ENCODE measurements around the gene PCLO. TPM values are rescaled to one million over a fixed set of nuclear protein-coding genes. Genes with fewer than 3 reads are reported as not detected.

The PCLO gene
- total RNA-seq, 1 experiment from 2014 or later, result 4.1 TPM

GRCh38 chr7:83058667-83059066 lies 104.0 kb downstream of the PCLO start:
- H3K36me3 Mint-ChIP-seq (ENCODE audit: insufficient read depth, unreplicated experiment), result no peaks in the 10 kb centered on the region

GRCh38 chr7:83055197-83055596 lies 107.5 kb downstream of the PCLO start:
- ChIA-PET POLR2A (no interaction called here), CTCF (no interaction called here)
- Mint-ChIP-seq H3K27me3 (ENCODE audit: insufficient read depth, unreplicated experiment) (peaks cover 3% of the 10 kb centered on the region), H3K9me3 (ENCODE audit: unreplicated experiment) (no peaks in the 10 kb centered on the region), H3K36me3 (ENCODE audit: insufficient read depth, unreplicated experiment) (no peaks in the 10 kb centered on the region), H3K4me1 (ENCODE audit: low read depth, unreplicated experiment) (no peaks in the 10 kb centered on the region), H3K4me3 (ENCODE audit: unreplicated experiment) (no peak overlapping the region), H3K27ac (ENCODE audit: unreplicated experiment) (no peak overlapping the region)
- no peaks in the 10 kb centered on the region for H3K27me3 ChIP-seq (replicated peaks; ENCODE audit: control insufficient read depth, insufficient read depth, low read length)
- H3K36me3 ChIP-seq (ENCODE audit: control insufficient read depth, insufficient read depth, low read length), result no peaks in the 10 kb centered on the region
- no peak for DNase-seq
- TF ChIP-seq CTCF (IDR thresholded peaks at IDR 0.05; ENCODE audit: insufficient read depth in 1 of 2, low read depth in 1 of 2, low read length in 1 of 2, severe bottlenecking in 1 of 2, unreplicated experiment in 1 of 2), result no peak
- no TSS peak for BruUV-seq (replicated peaks)
- H3K4me3 ChIP-seq (ENCODE audit: low read depth, low read length), result no peak overlapping the region
- intact Hi-C loops (cut with micrococcal nuclease; ENCODE audit: unreplicated experiment), result no loop called here
- no peaks in the 10 kb centered on the region for H3K9me3 ChIP-seq
- H3K4me1 ChIP-seq, result no peaks in the 10 kb centered on the region

More at GRCh38 chr7:83058667-83059066, 104.0 kb downstream of the PCLO start:
- no peaks in the 10 kb centered on the region for H3K36me3 ChIP-seq (ENCODE audit: control insufficient read depth, insufficient read depth, low read length)
- ChIA-PET CTCF (no interaction called here), POLR2A (no interaction called here)
- no peaks in the 10 kb centered on the region for H3K27me3 ChIP-seq (replicated peaks; ENCODE audit: control insufficient read depth, insufficient read depth, low read length)
- no peak for DNase-seq
- no peaks in the 10 kb centered on the region for H3K9me3 ChIP-seq
- H3K4me3 ChIP-seq (ENCODE audit: low read depth, low read length), result no peak overlapping the region
- Mint-ChIP-seq H3K27me3 (ENCODE audit: insufficient read depth, unreplicated experiment) (no peaks in the 10 kb centered on the region), H3K9me3 (ENCODE audit: unreplicated experiment) (no peaks in the 10 kb centered on the region), H3K4me3 (ENCODE audit: unreplicated experiment) (no peak overlapping the region), H3K4me1 (ENCODE audit: low read depth, unreplicated experiment) (no peaks in the 10 kb centered on the region), H3K27ac (ENCODE audit: unreplicated experiment) (no peak overlapping the region)
- TF ChIP-seq CTCF (IDR thresholded peaks at IDR 0.05; ENCODE audit: insufficient read depth in 1 of 2, low read depth in 1 of 2, low read length in 1 of 2, severe bottlenecking in 1 of 2, unreplicated experiment in 1 of 2), result no peak
- intact Hi-C loops (cut with micrococcal nuclease; ENCODE audit: unreplicated experiment), result no loop called here
- no peaks in the 10 kb centered on the region for H3K4me1 ChIP-seq
- no TSS peak for BruUV-seq (replicated peaks)

GRCh38 chr7:83054472-83054871 lies 108.2 kb downstream of the PCLO start:
- intact Hi-C loops (cut with micrococcal nuclease; ENCODE audit: unreplicated experiment), result no loop called here
- TF ChIP-seq CTCF (IDR thresholded peaks at IDR 0.05; ENCODE audit: insufficient read depth in 1 of 2, low read depth in 1 of 2, low read length in 1 of 2, severe bottlenecking in 1 of 2, unreplicated experiment in 1 of 2), result no peak
- no peaks in the 10 kb centered on the region for H3K9me3 ChIP-seq
- H3K27me3 ChIP-seq (replicated peaks; ENCODE audit: control insufficient read depth, insufficient read depth, low read length), result no peaks in the 10 kb centered on the region
- H3K4me1 ChIP-seq, result no peaks in the 10 kb centered on the region
- Mint-ChIP-seq H3K27ac (ENCODE audit: unreplicated experiment) (no peak overlapping the region), H3K4me1 (ENCODE audit: low read depth, unreplicated experiment) (peaks cover 1% of the 10 kb centered on the region), H3K27me3 (ENCODE audit: insufficient read depth, unreplicated experiment) (peaks cover 3% of the 10 kb centered on the region), H3K4me3 (ENCODE audit: unreplicated experiment) (no peak overlapping the region), H3K9me3 (ENCODE audit: unreplicated experiment) (no peaks in the 10 kb centered on the region), H3K36me3 (ENCODE audit: insufficient read depth, unreplicated experiment) (no peaks in the 10 kb centered on the region)
- BruUV-seq (replicated peaks), result no TSS peak
- H3K4me3 ChIP-seq (ENCODE audit: low read depth, low read length), result no peak overlapping the region
- POLR2A ChIA-PET, result no interaction called here
- H3K36me3 ChIP-seq (ENCODE audit: control insufficient read depth, insufficient read depth, low read length), result no peaks in the 10 kb centered on the region
- DNase-seq, result no peak
- CTCF ChIA-PET, result no interaction called here

All from Caco-2 (cell line).